Measurements from ENCODE around the gene PRKN. TPM values are rescaled to one million over a fixed set of nuclear protein-coding genes. Genes with fewer than 3 reads are reported as not detected.

Gene PRKN
- total RNA-seq, 1 donor from 2014 or later, result 25.5 TPM

DNA sequence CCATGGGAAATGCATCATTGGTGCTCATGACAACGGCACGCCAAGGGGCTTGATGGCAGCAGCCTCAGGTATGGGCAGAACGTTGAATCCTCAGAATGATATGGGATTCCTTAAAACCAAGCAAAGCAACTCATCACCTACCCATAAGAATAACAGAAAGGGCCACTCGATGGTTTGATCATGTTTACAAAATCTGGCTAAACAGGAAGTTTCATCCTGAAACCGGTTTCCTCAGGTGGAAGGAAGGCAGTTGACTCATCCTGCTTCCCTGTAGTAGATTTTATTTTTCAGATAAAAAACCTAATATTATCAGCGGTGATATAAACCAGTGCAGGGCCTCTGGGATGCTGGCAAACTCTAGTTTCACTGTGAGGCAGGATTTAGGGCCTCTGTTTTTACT, 1316.8 kb downstream of the PRKN start:
- intact Hi-C loops (cut with micrococcal nuclease), result no loop called here
- Histone ChIP-seq H3K27me3 (ENCODE audit: low read depth) (no peaks in the 10 kb centered on the region), H3K27ac (replicated peaks) (no peak overlapping the region), H3K4me1 (peaks cover 20% of the 10 kb centered on the region), H3K36me3 (no peaks in the 10 kb centered on the region), H3K4me3 (no peak overlapping the region), H3K9me3 (replicated peaks) (peaks cover 6% of the 10 kb centered on the region)
- no peak for DNase-seq
- TF ChIP-seq CTCF (IDR thresholded peaks at IDR 0.05; ENCODE audit: borderline replicate concordance), result no peak

- no peak for DNase-seq
- Histone ChIP-seq H3K9me3 (replicated peaks) (peaks cover 6% of the 10 kb centered on the region), H3K36me3 (no peaks in the 10 kb centered on the region), H3K4me1 (peaks cover 20% of the 10 kb centered on the region), H3K4me3 (no peak overlapping the region), H3K27ac (replicated peaks) (peak overlapping the region; percentile 68), H3K27me3 (ENCODE audit: low read depth) (no peaks in the 10 kb centered on the region)
- intact Hi-C loops (cut with micrococcal nuclease), result no loop called here
- TF ChIP-seq CTCF (IDR thresholded peaks at IDR 0.05; ENCODE audit: borderline replicate concordance), result no peak
Measured at GRCh38 chr6:161410076-161410475, 1317.5 kb downstream of the PRKN start.

DNA sequence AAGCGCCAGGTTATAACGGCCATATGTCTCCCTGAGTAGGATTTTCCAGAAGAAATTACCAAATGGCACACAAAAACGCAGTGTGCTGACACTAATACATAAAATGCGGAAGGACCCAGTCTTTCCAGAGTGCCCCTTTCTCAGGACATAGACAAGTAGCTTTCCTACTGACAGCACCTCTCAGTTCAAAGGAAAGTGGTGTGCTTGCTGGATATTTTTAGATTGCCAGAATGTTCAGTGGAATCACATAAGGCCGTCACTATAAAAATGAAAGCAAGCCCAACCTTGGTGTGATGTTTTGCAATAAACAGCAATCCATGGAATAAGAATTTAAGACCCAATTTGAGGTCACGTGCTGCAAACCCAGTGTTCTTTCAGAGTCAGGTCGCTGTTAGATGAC, 1318.2 kb downstream of the PRKN start:
- Histone ChIP-seq H3K4me3 (no peak overlapping the region), H3K9me3 (replicated peaks) (peaks cover 6% of the 10 kb centered on the region), H3K27ac (replicated peaks) (peak overlapping the region; percentile 68), H3K27me3 (ENCODE audit: low read depth) (no peaks in the 10 kb centered on the region), H3K4me1 (peaks cover 14% of the 10 kb centered on the region), H3K36me3 (no peaks in the 10 kb centered on the region)
- no peak for DNase-seq
- intact Hi-C loops (cut with micrococcal nuclease), result no loop called here
- no peak for TF ChIP-seq CTCF (IDR thresholded peaks at IDR 0.05; ENCODE audit: borderline replicate concordance)

GRCh38 chr6:161408041-161408440, 1319.5 kb downstream of the PRKN start:
- Histone ChIP-seq H3K9me3 (replicated peaks) (peaks cover 16% of the 10 kb centered on the region), H3K4me3 (no peak overlapping the region), H3K27ac (replicated peaks) (no peak overlapping the region), H3K4me1 (peaks cover 6% of the 10 kb centered on the region), H3K27me3 (ENCODE audit: low read depth) (no peaks in the 10 kb centered on the region), H3K36me3 (no peaks in the 10 kb centered on the region)
- DNase-seq, result no peak
- intact Hi-C loops (cut with micrococcal nuclease), result no loop called here
- TF ChIP-seq CTCF (IDR thresholded peaks at IDR 0.05; ENCODE audit: borderline replicate concordance), result no peak

DNA sequence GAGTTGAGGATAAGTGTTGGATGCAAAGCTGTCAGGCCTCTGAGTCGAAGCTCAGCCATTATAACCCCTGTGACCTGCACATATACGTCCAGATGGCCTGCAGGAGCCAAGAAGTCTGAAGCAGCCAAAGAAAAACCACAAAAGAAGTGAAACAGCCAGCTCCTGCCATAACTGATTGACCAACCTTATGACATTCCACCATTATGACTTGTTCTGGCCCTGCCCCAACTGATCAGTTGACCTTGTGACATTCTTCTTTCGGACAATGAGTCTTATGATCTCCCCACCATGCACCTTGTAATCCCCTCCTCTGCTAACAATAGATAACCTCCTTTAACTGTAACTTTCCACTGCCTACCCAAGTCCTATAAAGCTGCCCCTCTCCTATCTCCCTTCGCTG, 1320.0 kb downstream of the PRKN start:
- no peak overlapping the region for H3K4me3 ChIP-seq
- H3K27ac ChIP-seq (replicated peaks), result no peak overlapping the region

More for the DNA sequence above, 1320.0 kb downstream of the PRKN start:
- Histone ChIP-seq H3K4me1 (peaks cover 6% of the 10 kb centered on the region), H3K36me3 (no peaks in the 10 kb centered on the region), H3K9me3 (replicated peaks) (peaks cover 16% of the 10 kb centered on the region), H3K27me3 (ENCODE audit: low read depth) (no peaks in the 10 kb centered on the region)
- DNase-seq, result no peak
- intact Hi-C loops (cut with micrococcal nuclease), result no loop called here
- no peak for TF ChIP-seq CTCF (IDR thresholded peaks at IDR 0.05; ENCODE audit: borderline replicate concordance)
